Duodenal mucosa (tissue), 2 donors: ENCODE data around the gene SERINC2.

Experiments
- H3K27ac ChIP-seq: one replicate; pipeline ENCODE4 v1.7.0; 2013; ENCODE audit warnings: low read depth, low read length
- H3K27me3 ChIP-seq, 2 donors: one replicate each; pipeline ENCODE4 v1.7.0; 2013; ENCODE audit warnings: low read length in 2 of 2, control low read depth in 1 of 2; ENCODE audit not compliant: insufficient read depth in 2 of 2, control insufficient read depth in 1 of 2
- H3K36me3 ChIP-seq, 2 donors: one replicate each; pipeline ENCODE4 v1.7.0; 2013; ENCODE audit warnings: low read length in 2 of 2, control low read depth in 1 of 2; ENCODE audit not compliant: insufficient read depth in 2 of 2, control insufficient read depth in 1 of 2
- H3K4me1 ChIP-seq, 2 donors: one replicate each; pipeline ENCODE4 v1.7.0; 2013; ENCODE audit warnings: low read length in 2 of 2, control low read depth in 1 of 2; ENCODE audit not compliant: insufficient read depth in 2 of 2, control insufficient read depth in 1 of 2
- H3K4me3 ChIP-seq, 2 donors: one replicate each; pipeline ENCODE4 v1.7.0; 2013; ENCODE audit warnings: low read length in 2 of 2, low read depth in 1 of 2
- H3K9ac ChIP-seq, 2 donors: one replicate each; pipeline ENCODE4 v1.7.0; 2013; ENCODE audit warnings: low read length in 2 of 2, low read depth in 1 of 2
- H3K9me3 ChIP-seq, 2 donors: one replicate each; pipeline ENCODE4 v1.7.0; 2013; ENCODE audit warnings: low read length in 2 of 2, control low read depth in 1 of 2; ENCODE audit not compliant: control insufficient read depth in 1 of 2

Gene SERINC2

DNA sequence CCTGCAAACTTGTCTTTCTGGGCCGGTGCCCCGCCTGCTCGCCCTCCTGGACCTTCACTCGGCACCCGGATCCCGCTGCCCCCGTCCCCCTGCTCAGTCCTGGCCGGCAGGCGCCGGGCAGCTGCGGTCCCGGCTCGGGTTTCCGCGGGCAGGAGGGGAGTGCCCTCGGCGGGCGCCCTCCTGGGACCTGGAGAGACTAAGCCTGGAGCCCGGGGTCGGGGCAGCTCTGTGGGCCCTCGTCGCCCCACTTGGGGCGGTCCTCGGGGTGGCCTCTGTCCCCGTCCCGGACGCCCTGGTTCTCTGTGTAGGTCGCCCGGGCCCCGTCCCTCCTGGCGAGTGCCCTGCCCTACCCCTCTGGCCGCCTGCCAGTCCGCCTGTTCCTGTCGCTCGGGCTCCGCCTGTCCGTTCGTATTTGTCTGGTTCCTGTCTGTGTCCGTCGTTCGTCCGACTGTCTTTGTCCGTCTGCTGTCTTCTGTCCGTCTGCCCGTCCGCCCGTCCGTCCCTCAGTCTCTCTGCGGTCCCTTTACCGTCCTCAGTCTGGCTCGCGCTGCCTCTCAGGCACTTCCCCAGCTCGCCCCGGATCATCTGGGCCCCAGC, 490 bp downstream of the SERINC2 start:
- Histone ChIP-seq H3K9me3 (no peaks in the 10 kb centered on the region), H3K27me3 (peaks cover 0 to 23% of the 10 kb centered on the region in 2 donors), H3K36me3 (peaks cover 3 to 5% of the 10 kb centered on the region in 2 donors), H3K4me1 (peaks cover 12 to 26% of the 10 kb centered on the region in 2 donors), H3K27ac (peak overlapping the region; percentile 83), H3K9ac (peak overlapping the region; percentile 69 to 90), H3K4me3 (peak overlapping the region; percentile 82 to 90)

DNA sequence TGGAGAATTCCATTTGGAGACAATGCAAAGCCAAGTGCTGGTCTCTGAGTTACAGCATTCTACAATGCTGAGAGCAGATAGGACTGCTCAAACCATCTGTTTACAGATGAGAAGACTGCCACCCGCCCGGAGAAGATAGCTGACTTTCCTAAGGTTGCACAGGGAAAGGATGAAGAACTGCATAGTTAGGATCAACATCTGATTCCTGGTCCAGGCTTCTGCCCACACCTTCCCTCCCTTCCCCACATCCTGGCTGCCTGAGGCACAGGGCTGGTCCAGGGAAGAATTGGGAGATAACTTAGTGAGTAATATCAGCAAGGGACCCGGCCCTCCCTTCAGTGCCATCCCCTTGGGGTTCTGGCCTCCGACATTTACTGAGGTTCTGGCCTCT, 2.0 kb downstream of the SERINC2 start:
- peak overlapping the region; percentile 82 to 90 for H3K4me3 ChIP-seq
- H3K27ac ChIP-seq = no peak overlapping the region
- peaks cover 3 to 5% of the 10 kb centered on the region in 2 donors for H3K36me3 ChIP-seq
- H3K27me3 ChIP-seq = peaks cover 0 to 19% of the 10 kb centered on the region in 2 donors
- peaks cover 12 to 26% of the 10 kb centered on the region in 2 donors for H3K4me1 ChIP-seq
- H3K9me3 ChIP-seq = no peaks in the 10 kb centered on the region
- H3K9ac ChIP-seq = peak overlapping the region in 1 of 2 donors; percentile 69

DNA sequence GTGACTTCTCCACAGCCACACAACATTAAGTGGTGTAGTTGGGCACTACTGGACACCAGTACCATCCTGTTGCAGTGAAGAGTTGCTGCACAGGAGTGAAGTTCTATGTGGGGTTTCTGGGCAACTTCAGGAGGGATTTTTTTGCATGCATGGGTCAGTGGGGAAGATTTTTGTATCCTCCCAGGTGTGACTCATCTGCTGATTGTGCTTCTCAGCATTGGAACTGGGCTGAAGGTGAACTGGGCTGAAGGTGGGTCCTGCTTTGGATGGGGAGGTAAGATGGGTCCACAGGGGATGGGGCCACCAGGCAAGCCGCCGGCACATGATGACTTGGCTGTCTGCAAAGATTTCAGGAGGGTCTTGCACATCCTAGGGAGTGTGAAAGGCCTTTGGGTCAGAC, 2.6 kb downstream of the SERINC2 start:
- Histone ChIP-seq H3K36me3 (peaks cover 3 to 5% of the 10 kb centered on the region in 2 donors), H3K4me1 (peaks cover 12 to 26% of the 10 kb centered on the region in 2 donors), H3K4me3 (no peak overlapping the region), H3K27me3 (peaks cover 0 to 19% of the 10 kb centered on the region in 2 donors), H3K27ac (no peak overlapping the region), H3K9me3 (no peaks in the 10 kb centered on the region), H3K9ac (peak overlapping the region in 1 of 2 donors; percentile 15)

DNA sequence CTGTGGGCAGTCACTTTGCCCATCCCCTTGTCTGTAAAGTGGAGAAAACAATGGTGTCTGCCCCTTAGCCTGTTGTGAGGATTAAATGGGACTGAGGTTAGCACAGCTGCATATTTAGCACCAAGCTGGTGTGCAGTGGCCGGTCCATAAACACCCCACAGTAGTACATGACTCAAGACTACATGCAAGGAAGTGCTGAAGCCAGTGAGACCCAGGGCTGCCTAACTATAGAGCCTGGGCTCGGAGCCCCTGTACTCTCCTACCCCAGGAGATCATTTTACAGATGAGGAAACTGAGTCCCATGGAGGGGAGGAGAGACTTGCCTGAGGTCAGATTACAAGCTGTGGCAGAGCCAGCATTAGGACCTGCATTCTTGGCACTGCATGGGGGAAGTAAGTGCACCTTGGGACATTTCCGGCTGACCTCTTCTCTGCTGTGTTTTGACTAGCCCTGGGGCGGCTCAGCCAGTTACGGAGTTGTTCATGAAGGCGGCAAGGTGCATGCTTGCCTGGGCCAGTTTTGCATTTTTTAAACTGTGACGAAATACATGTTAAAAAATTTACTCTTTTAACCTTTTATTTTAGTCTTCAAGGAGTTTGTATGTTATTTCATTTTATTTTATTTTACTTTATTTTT, 3.2 kb downstream of the SERINC2 start:
- H3K36me3 ChIP-seq = peaks cover 3 to 5% of the 10 kb centered on the region in 2 donors
- H3K9me3 ChIP-seq = no peaks in the 10 kb centered on the region
- no peak overlapping the region for H3K9ac ChIP-seq
- no peak overlapping the region for H3K27ac ChIP-seq
- peaks cover 0 to 16% of the 10 kb centered on the region in 2 donors for H3K27me3 ChIP-seq
- peaks cover 12 to 26% of the 10 kb centered on the region in 2 donors for H3K4me1 ChIP-seq
- no peak overlapping the region for H3K4me3 ChIP-seq

DNA sequence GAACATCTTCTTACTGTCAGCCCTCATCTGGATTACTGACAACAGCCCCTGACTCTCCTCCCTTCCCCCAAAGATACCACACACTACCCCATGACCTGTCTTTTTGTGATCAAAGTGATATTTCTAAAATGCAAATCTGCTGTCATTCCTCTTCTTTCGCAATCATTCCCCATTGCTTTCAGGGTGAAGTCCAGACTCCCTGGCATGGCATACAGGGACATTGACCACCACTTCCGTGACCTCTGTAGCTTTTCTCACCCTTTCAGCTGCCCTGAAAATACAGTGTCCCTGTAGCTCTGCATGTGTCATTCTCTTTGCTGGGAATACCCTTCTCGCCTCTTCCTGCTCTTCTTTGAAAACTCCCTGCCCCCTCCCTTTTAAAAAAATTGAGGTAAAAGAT, 4.1 kb downstream of the SERINC2 start:
- H3K4me3 ChIP-seq = no peak overlapping the region
- peaks cover 3 to 5% of the 10 kb centered on the region in 2 donors for H3K36me3 ChIP-seq
- H3K27ac ChIP-seq = no peak overlapping the region
- no peak overlapping the region for H3K9ac ChIP-seq
- H3K4me1 ChIP-seq = peaks cover 12 to 26% of the 10 kb centered on the region in 2 donors
- no peaks in the 10 kb centered on the region for H3K9me3 ChIP-seq
- peaks cover 0 to 11% of the 10 kb centered on the region in 2 donors for H3K27me3 ChIP-seq

DNA sequence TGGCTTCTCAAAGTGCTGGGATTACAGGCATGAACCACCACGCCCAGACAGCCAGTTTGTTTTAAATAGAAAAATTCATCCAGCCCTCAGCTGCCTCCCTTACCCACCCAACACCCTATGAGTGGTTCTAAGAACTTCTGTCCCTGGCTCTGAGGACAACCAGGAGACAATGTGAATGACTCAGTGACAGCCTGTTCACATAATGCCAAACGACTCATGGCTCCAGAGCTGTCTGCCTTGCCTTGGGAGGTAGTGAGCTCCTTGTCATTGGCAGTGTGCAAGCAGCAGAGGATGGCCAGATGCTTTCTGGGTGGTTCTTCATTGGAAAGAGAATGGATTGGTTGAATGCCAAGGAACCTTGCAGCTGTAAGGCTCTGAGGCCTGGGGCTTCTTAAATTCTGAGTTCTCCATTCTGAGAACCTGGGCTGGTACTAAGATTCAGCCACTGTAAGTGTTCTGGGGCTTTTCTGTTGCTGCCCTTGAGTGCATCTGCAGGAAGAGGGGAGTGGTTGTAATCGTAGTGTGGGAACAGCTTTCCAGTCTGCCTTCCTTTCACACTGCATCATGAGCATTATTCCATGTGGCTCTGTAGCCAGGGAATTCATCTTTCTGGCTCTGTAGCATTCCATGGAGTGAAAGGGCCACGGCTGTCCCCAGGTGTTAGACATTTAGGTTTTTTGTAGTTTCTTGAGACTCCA, 5.8 kb downstream of the SERINC2 start:
- Histone ChIP-seq H3K27me3 (peaks cover 0 to 4% of the 10 kb centered on the region in 2 donors), H3K4me3 (no peak overlapping the region), H3K36me3 (peaks cover 3 to 5% of the 10 kb centered on the region in 2 donors), H3K9me3 (no peaks in the 10 kb centered on the region), H3K27ac (no peak overlapping the region), H3K9ac (no peak overlapping the region), H3K4me1 (peaks cover 6 to 19% of the 10 kb centered on the region in 2 donors)

DNA sequence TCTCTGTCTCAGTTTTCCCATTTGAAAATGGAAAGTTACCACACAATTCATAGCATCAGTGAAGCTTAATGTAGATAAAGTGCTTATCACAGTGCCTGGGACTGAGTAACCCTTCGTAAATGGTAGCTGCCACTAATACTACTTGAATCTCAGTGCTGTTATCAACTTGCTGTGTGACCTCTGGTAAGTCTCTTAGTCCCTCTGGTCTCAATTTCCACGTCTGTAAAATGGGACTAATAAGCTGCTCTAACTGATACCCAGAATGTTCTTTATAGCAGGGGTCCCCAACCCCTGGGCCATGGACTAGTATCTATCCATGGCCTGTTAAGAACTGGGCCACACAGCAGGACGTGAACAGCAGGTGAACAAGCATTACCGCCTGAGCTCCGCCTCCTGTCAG, 7.7 kb downstream of the SERINC2 start:
- Histone ChIP-seq H3K27me3 (peaks cover 0 to 7% of the 10 kb centered on the region in 2 donors), H3K9ac (no peak overlapping the region), H3K27ac (no peak overlapping the region), H3K36me3 (peaks cover 3 to 11% of the 10 kb centered on the region in 2 donors), H3K9me3 (no peaks in the 10 kb centered on the region), H3K4me1 (peaks cover 10 to 12% of the 10 kb centered on the region in 2 donors), H3K4me3 (no peak overlapping the region)

DNA sequence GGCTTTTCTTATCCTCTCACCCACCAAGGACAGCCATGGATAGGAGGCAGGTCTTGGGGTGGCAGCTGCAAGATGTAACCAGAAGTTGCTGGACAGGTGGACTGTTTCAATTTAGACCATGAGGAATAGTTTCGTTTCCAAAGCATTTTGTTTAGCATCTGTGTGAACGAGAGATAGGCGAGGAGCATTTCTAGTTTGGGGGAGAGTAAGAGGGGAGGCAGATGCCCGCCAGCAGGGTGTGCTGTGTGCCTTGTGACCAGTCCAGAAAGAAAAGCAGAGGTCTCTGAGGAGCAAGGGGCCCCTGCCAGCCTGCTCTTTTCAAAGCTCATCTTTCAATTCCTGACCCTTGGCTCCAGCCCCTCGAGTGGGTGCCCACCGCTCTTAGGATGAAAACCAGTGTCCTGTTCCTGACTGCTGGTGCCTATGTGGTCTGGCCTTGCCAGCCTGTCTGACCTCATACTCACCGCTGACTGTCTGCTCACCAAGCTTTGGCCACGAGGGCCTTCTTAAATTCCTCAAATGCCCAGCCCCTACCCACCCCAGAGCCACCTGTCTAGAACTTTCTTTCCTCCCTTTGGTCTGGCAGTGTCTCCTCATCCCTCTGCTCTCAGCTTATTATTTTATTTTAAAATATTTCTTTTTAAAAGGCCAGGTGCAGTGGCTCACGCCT, 8.5 kb downstream of the SERINC2 start:
- H3K36me3 ChIP-seq = peaks cover 0 to 15% of the 10 kb centered on the region in 2 donors
- no peak overlapping the region for H3K4me3 ChIP-seq
- peaks cover 9 to 15% of the 10 kb centered on the region in 2 donors for H3K4me1 ChIP-seq
- peaks cover 0 to 7% of the 10 kb centered on the region in 2 donors for H3K27me3 ChIP-seq
- no peak overlapping the region for H3K27ac ChIP-seq
- H3K9me3 ChIP-seq = no peaks in the 10 kb centered on the region
- H3K9ac ChIP-seq = no peak overlapping the region

DNA sequence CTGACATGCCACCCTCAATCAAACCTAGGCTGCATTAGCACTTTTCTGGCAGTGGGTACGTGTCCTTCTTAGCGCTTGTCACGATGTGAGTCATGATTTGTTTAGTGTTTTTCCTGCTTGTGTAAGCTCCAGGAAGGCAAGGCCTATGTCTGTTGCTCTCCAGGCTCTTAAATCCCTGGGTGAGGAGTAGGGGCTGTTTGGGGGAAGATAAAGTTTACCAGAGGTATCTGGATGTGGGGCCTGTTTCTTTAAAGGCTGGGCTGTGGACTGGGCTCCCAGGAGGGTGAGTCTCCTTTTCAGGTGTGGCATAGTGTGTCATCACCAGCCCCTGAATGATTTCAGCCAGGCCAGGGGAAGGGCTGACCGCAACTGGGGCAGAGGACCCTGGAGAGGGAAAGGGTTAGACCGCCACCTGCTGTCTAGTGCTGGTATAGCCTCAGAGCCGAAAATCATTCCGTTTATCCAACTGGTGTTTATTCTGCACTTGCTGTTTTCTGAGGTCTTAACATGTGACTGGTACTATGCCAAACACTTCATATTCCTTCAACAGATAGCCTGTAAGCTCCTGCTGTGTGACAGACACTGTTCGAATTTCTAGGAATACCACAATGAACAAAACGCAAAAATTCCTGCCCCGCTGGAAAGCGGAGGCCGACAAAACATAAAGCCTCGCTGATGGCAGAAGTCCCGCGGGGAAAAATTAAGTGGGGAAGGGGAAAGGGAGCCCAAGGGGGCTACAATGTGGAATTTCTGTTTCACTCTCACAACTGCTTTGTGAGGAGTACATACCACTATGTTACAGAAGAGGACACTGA, 9.7 kb downstream of the SERINC2 start:
- Histone ChIP-seq H3K4me1 (peaks cover 9 to 15% of the 10 kb centered on the region in 2 donors), H3K36me3 (peaks cover 0 to 23% of the 10 kb centered on the region in 2 donors), H3K4me3 (no peak overlapping the region), H3K9ac (no peak overlapping the region), H3K9me3 (no peaks in the 10 kb centered on the region), H3K27me3 (peaks cover 0 to 7% of the 10 kb centered on the region in 2 donors), H3K27ac (no peak overlapping the region)
